Endothelial cell of umbilical vein (primary cell): ENCODE results near the gene ZMIZ1. TPM values are rescaled to one million over a fixed set of nuclear protein-coding genes. Genes with fewer than 3 reads are reported as not detected.

Experiments used
- BruUV-seq: library from RNA; stranded (reverse); fragments of 400-500 nt; replicated peaks from 2 replicates; lab custom pipeline; 2021; lab: Mats Ljungman, UMichigan
- CTCF ChIA-PET: fragments of 300-600, 350-600 bp; sonication (Branson Sonifier 250); formaldehyde crosslinking; loops from one replicate; lab custom pipeline; 2021; ENCODE audit warnings: antibody characterized with exemption, inconsistent platforms; lab: Charles Lee
- POLR2A ChIA-PET: fragments of 300-600, 350-600 bp; sonication (Branson Sonifier 250); formaldehyde crosslinking; loops from one replicate; lab custom pipeline; 2021; ENCODE audit warnings: antibody characterized with exemption, inconsistent platforms; lab: Charles Lee
- DNase-seq: peaks from one replicate; pipeline ENCODE4 v3.0.0-alpha.2; 2011; ENCODE audit warnings: low read depth, low spot score
- FAIRE-seq: peaks from 2 replicates; lab custom pipeline; 2011; peaks lifted over from hg19 to GRCh38; lab: Jason Lieb, UNC
- H2AFZ ChIP-seq: 2 replicates; pipeline ENCODE4 v1.6.0; 2012; ENCODE audit warnings: low read depth, low read length, control low read depth, inconsistent platforms
- H3K27ac ChIP-seq: 2 replicates; pipeline ENCODE4 v1.5.1; 2011; ENCODE audit warnings: low read depth, mild to moderate bottlenecking, control low read depth, low read length, moderate library complexity; ENCODE audit not compliant: insufficient read depth
- H3K27me3 ChIP-seq, 2 experiments: 2 replicates each; pipeline versions ENCODE4 v1.6.0 to v1.6.1; 2011; ENCODE audit warnings: low read length in 2 of 2, mixed read lengths in 1 of 2; ENCODE audit not compliant: control insufficient read depth in 2 of 2, insufficient read depth in 2 of 2
- H3K36me3 ChIP-seq, 2 experiments: 2 replicates in 1 of 2; 3 replicates in 1 of 2; pipeline ENCODE4 v1.5.1; 2011; ENCODE audit warnings: low read length in 2 of 2, mild to moderate bottlenecking in 1 of 2, moderate library complexity in 1 of 2; ENCODE audit not compliant: control insufficient read depth in 2 of 2, insufficient read depth in 2 of 2; ENCODE audit errors: extremely low read depth in 1 of 2
- H3K4me1 ChIP-seq: 3 replicates; pipeline ENCODE4 v1.5.1; 2011; ENCODE audit warnings: mild to moderate bottlenecking, low read length; ENCODE audit not compliant: control insufficient read depth, insufficient read depth; ENCODE audit errors: extremely low read depth
- H3K4me2 ChIP-seq: 2 replicates; pipeline ENCODE4 v1.6.1; 2011; ENCODE audit warnings: low read length, control low read depth, mixed read lengths; ENCODE audit not compliant: insufficient read depth
- H3K4me3 ChIP-seq, 3 experiments: fragments of 200-600 bp in 1 of 3; sonication (generic), shearing (Covaris generic) in 1 of 3; replicated peaks in 1 of 3; 2 replicates each; pipeline ENCODE4 v1.5.1; 2011 to 2016; ENCODE audit warnings: control low read depth in 3 of 3, low read length in 3 of 3, mild to moderate bottlenecking in 2 of 3, inconsistent platforms in 1 of 3, low read depth in 1 of 3, moderate library complexity in 1 of 3; ENCODE audit not compliant: insufficient read depth in 1 of 3
- H3K79me2 ChIP-seq: 2 replicates; pipeline ENCODE4 v1.6.0; 2012; ENCODE audit warnings: low read length, inconsistent platforms; ENCODE audit not compliant: control insufficient read depth, insufficient read depth
- H3K9ac ChIP-seq: replicated peaks from 2 replicates; pipeline ENCODE3; 2011; ENCODE audit warnings: low read length, control low read depth; ENCODE audit not compliant: insufficient read depth; ENCODE audit errors: extremely low read depth
- H3K9me1 ChIP-seq: replicated peaks from 3 replicates; pipeline ENCODE4 v1.6.0; 2011; ENCODE audit warnings: mild to moderate bottlenecking, low read length; ENCODE audit not compliant: control insufficient read depth, insufficient read depth; ENCODE audit errors: extremely low read depth
- H3K9me3 ChIP-seq: replicated peaks from 2 replicates; pipeline ENCODE4 v1.5.1; 2012; ENCODE audit warnings: low read length, inconsistent platforms; ENCODE audit not compliant: control insufficient read depth, insufficient read depth
- H4K20me1 ChIP-seq: replicated peaks from 2 replicates; pipeline ENCODE3; 2011; ENCODE audit warnings: mild to moderate bottlenecking, low read length; ENCODE audit not compliant: control insufficient read depth, insufficient read depth; ENCODE audit errors: extremely low read depth
- EZH2 ChIP-seq: IDR thresholded peaks from 2 replicates; pipeline ENCODE4 v1.6.1; 2012; ENCODE audit warnings: borderline replicate concordance, low read depth, mild to moderate bottlenecking, moderate library complexity, low read length, inconsistent platforms; ENCODE audit not compliant: severe bottlenecking
- FOS ChIP-seq: IDR thresholded peaks from 2 replicates; pipeline ENCODE4 v1.6.1; 2011; ENCODE audit warnings: mild to moderate bottlenecking, low read length, moderate library complexity, borderline replicate concordance; ENCODE audit not compliant: insufficient read depth
- GATA2 ChIP-seq: IDR thresholded peaks from 2 replicates; pipeline ENCODE4 v1.7.0; 2011; ENCODE audit warnings: low read depth, mild to moderate bottlenecking, moderate library complexity, mixed read lengths, low read length; ENCODE audit not compliant: insufficient read length, insufficient read depth
- JUN ChIP-seq: IDR thresholded peaks from 2 replicates; pipeline ENCODE4 v1.6.1; 2011; ENCODE audit warnings: borderline replicate concordance, low read depth; ENCODE audit not compliant: insufficient read length, insufficient read depth
- MAX ChIP-seq: IDR thresholded peaks from 2 replicates; pipeline ENCODE4 v1.6.1; 2011; ENCODE audit not compliant: insufficient read depth, insufficient read length
- MYC ChIP-seq: IDR thresholded peaks from one replicate; pipeline ENCODE4 v1.6.1; 2011; ENCODE audit warnings: mild to moderate bottlenecking, low read depth, low read length
- POLR2A ChIP-seq: IDR thresholded peaks from 2 replicates; pipeline ENCODE4 v1.6.1; 2012; ENCODE audit warnings: low read depth, mild to moderate bottlenecking, control low read depth, low read length
- POLR2AphosphoS5 ChIP-seq: IDR thresholded peaks from 2 replicates; pipeline ENCODE4 v1.6.1; 2012; ENCODE audit warnings: low read depth, mild to moderate bottlenecking, control low read depth, low read length, moderate library complexity; ENCODE audit not compliant: insufficient read depth
- dilution Hi-C: fragments of 300-500 bp; cut with MboI; formaldehyde crosslinking; loops from one replicate; pipeline ENCODE4 v1.15.0; 2019; ENCODE audit warnings: low sequenced_read_pairs; ENCODE audit not compliant: extremely low pct_ligation_motif_present
- intact Hi-C: fragments of 100-400 bp; cut with micrococcal nuclease; formaldehyde crosslinking; loops from one replicate; pipeline ENCODE4 v1.10.0; 2022
- polyA plus RNA-seq, 4 experiments: library from polyadenylated mRNA; depleted of rRNA in 3 of 4; stranded (reverse) in 3 of 4; unstranded in 1 of 4; fragments of >200 nt; gene quantifications; 2 replicates each; pipeline versions ENCODE4 v1.2.1 to v1.2.3, GENCODE V29; 2011 to 2012; ENCODE audit warnings: missing spikeins in 1 of 4
- total RNA-seq: library from RNA; stranded (reverse); gene quantifications from 2 replicates; pipeline ENCODE4 v1.2.3, GENCODE V29; 2021
- TF ChIP-seq, protein P1 (sequence below), 2 donors: IDR thresholded peaks; 1 replicate in 1 of 2; 2 replicates in 1 of 2; pipeline ENCODE4 v1.5.1; 2011; ENCODE audit warnings: low read length in 2 of 2, mild to moderate bottlenecking in 2 of 2, moderate library complexity in 2 of 2, control low read depth in 1 of 2, inconsistent platforms in 1 of 2, low read depth in 1 of 2; ENCODE audit not compliant: insufficient read depth in 1 of 2; ENCODE audit errors: extremely low read depth in 1 of 2

Gene ZMIZ1
- total and polyA plus RNA-seq, 2 donors (not counting 3 experiments of a cell fraction or from before 2014, with no cell fraction given): 12.5 to 46.7 TPM

GRCh38 chr10:79042639-79043411 is 25.9 kb upstream of the ZMIZ1 start:
- no peak for DNase-seq
- dilution Hi-C loops: no loop called here
- CTCF ChIA-PET: no interaction called here

More at GRCh38 chr10:79042639-79043411, 25.9 kb upstream of the ZMIZ1 start:
- H3K27ac ChIP-seq: no peak overlapping the region
- no peak overlapping the region for H3K4me3 ChIP-seq
- no peak for FAIRE-seq
- H3K4me1 ChIP-seq: no peaks in the 10 kb centered on the region
- H4K20me1 ChIP-seq: no peaks in the 10 kb centered on the region
- no peaks in the 10 kb centered on the region for H3K79me2 ChIP-seq
- H3K4me2 ChIP-seq: no peak overlapping the region
- H3K27me3 ChIP-seq: peaks cover 18 to 32% of the 10 kb centered on the region in 2 experiments
- POLR2A ChIA-PET: no interaction called here
- intact Hi-C loops: loop anchor here (2.0 kb wide), 1 partner anchor 42 kb away; no protein-coding TSS in a partner anchor
- no peaks in the 10 kb centered on the region for H3K9me1 ChIP-seq
- TF ChIP-seq POLR2AphosphoS5 (no peak), JUN (no peak), FOS (no peak), GATA2 (no peak), MAX (no peak), MYC (no peak), POLR2A (no peak), EZH2 (no peak)
- TF ChIP-seq, protein P1, sequence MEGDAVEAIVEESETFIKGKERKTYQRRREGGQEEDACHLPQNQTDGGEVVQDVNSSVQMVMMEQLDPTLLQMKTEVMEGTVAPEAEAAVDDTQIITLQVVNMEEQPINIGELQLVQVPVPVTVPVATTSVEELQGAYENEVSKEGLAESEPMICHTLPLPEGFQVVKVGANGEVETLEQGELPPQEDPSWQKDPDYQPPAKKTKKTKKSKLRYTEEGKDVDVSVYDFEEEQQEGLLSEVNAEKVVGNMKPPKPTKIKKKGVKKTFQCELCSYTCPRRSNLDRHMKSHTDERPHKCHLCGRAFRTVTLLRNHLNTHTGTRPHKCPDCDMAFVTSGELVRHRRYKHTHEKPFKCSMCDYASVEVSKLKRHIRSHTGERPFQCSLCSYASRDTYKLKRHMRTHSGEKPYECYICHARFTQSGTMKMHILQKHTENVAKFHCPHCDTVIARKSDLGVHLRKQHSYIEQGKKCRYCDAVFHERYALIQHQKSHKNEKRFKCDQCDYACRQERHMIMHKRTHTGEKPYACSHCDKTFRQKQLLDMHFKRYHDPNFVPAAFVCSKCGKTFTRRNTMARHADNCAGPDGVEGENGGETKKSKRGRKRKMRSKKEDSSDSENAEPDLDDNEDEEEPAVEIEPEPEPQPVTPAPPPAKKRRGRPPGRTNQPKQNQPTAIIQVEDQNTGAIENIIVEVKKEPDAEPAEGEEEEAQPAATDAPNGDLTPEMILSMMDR (IDR thresholded peaks at IDR 0.05; ENCODE audit: extremely low read depth in 1 of 2, insufficient read depth in 1 of 2, low read depth in 1 of 2, low read length in 2 of 2): no peak
- no TSS peak for BruUV-seq
- H2AFZ ChIP-seq: no peak overlapping the region
- H3K9me3 ChIP-seq: no peaks in the 10 kb centered on the region
- H3K9ac ChIP-seq: no peak overlapping the region
- no peaks in the 10 kb centered on the region for H3K36me3 ChIP-seq
